Measurements from ENCODE around the gene SEMA3F. TPM values are rescaled to one million over a fixed set of nuclear protein-coding genes. Genes with fewer than 3 reads are reported as not detected.
"Not testable (repeated sequence)": the region's sequence is repeated elsewhere in the genome, so short reads cannot be mapped to it uniquely, and the experiment has no call there.

SEMA3F gene
- total RNA-seq, 1 donor from 2014 or later, result 37.5 TPM

DNA sequence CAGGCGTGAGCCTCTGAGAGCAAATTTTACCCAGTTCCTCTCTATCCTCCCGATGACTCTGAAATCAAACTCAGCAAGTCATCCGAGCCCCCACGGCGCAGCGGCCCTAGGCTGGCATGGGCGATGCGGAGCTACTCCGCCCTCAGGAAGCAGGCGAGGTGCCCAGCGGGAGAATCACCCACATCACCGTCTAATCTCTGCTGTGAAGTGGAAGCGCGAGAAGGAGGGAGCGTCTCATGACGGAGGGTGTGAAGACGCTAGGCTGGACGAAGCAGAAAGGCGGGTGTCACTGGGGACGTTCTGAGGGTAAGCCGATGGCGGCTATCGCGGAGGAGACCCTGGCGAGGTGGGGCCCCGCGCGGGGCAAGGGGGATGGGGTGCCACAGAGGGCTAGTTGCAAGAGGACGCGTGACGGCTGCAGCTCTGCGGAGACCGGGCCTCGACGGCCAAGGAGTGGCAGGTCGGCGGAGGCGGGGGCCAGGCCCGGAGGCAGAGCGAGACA lies 71.8 kb downstream of the SEMA3F start:
- Mint-ChIP-seq H3K27me3 (ENCODE audit: low read depth) (peaks cover 9% of the 10 kb centered on the region), H3K27ac (ENCODE audit: unreplicated experiment) (peak overlapping the region; percentile 93), H3K9me3 (ENCODE audit: low read depth) (no peaks in the 10 kb centered on the region), H3K4me3 (ENCODE audit: unreplicated experiment) (peak overlapping the region; percentile 92), H3K4me1 (ENCODE audit: low read depth) (peaks cover 22% of the 10 kb centered on the region), H3K36me3 (ENCODE audit: low read depth) (no peaks in the 10 kb centered on the region)
- no peak for TF ChIP-seq CTCF (IDR thresholded peaks at IDR 0.05)
- DNase-seq (ENCODE audit: low spot score), result no peak

- H3K4me1 Mint-ChIP-seq (ENCODE audit: low read depth), result peaks cover 22% of the 10 kb centered on the region
Measured at GRCh38 chr3:50227390-50228183, 72.5 kb downstream of the SEMA3F start.

GRCh38 chr3:50228184-50228763 lies 73.2 kb downstream of the SEMA3F start:
- not testable (repeated sequence) for H3K9me3 Mint-ChIP-seq (ENCODE audit: low read depth); H3K36me3 Mint-ChIP-seq (ENCODE audit: low read depth)
- peaks cover 22% of the 10 kb centered on the region for H3K4me1 Mint-ChIP-seq (ENCODE audit: low read depth)

More at GRCh38 chr3:50227390-50228183, 72.5 kb downstream of the SEMA3F start:
- Mint-ChIP-seq H3K27me3 (ENCODE audit: low read depth) (peaks cover 9% of the 10 kb centered on the region), H3K36me3 (ENCODE audit: low read depth) (no peaks in the 10 kb centered on the region), H3K27ac (ENCODE audit: unreplicated experiment) (peak overlapping the region; percentile 93), H3K4me3 (ENCODE audit: unreplicated experiment) (peak overlapping the region; percentile 92), H3K9me3 (ENCODE audit: low read depth) (no peaks in the 10 kb centered on the region)
- no peak for DNase-seq (ENCODE audit: low spot score)
- TF ChIP-seq CTCF (IDR thresholded peaks at IDR 0.05), result peak; percentile 95

DNA sequence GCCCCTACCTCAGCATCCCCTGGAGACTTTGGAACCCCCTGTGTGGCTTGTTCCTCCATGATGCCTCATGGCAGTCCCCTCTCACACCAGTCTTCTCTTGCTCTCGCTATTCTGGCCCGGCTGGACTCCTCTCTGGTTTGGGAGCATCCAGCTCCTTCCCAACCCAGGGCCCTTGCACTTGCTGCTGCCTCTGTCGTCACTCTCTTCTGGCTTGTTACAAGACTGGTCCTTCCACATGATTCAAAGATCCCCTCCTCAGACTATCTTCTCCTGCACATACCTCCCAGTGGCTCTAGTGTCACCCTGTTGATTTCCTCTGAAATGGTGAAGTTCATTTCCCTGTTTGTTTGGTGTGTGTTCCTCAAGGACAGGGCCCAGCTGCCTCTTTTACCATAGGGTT lies 74.4 kb downstream of the SEMA3F start:
- Mint-ChIP-seq H3K27ac (ENCODE audit: unreplicated experiment) (no peak overlapping the region), H3K27me3 (ENCODE audit: low read depth) (peaks cover 4% of the 10 kb centered on the region), H3K9me3 (ENCODE audit: low read depth) (no peaks in the 10 kb centered on the region), H3K4me3 (ENCODE audit: unreplicated experiment) (no peak overlapping the region), H3K4me1 (ENCODE audit: low read depth) (peaks cover 22% of the 10 kb centered on the region), H3K36me3 (ENCODE audit: low read depth) (no peaks in the 10 kb centered on the region)
- TF ChIP-seq CTCF (IDR thresholded peaks at IDR 0.05), result no peak
- DNase-seq (ENCODE audit: low spot score), result no peak

More at GRCh38 chr3:50228184-50228763, 73.2 kb downstream of the SEMA3F start:
- H3K27me3 Mint-ChIP-seq (ENCODE audit: low read depth); DNase-seq (ENCODE audit: low spot score); H3K27ac Mint-ChIP-seq (ENCODE audit: unreplicated experiment): not testable (repeated sequence)
- H3K4me3 Mint-ChIP-seq (ENCODE audit: unreplicated experiment), result peak overlapping the region; percentile 92

DNA sequence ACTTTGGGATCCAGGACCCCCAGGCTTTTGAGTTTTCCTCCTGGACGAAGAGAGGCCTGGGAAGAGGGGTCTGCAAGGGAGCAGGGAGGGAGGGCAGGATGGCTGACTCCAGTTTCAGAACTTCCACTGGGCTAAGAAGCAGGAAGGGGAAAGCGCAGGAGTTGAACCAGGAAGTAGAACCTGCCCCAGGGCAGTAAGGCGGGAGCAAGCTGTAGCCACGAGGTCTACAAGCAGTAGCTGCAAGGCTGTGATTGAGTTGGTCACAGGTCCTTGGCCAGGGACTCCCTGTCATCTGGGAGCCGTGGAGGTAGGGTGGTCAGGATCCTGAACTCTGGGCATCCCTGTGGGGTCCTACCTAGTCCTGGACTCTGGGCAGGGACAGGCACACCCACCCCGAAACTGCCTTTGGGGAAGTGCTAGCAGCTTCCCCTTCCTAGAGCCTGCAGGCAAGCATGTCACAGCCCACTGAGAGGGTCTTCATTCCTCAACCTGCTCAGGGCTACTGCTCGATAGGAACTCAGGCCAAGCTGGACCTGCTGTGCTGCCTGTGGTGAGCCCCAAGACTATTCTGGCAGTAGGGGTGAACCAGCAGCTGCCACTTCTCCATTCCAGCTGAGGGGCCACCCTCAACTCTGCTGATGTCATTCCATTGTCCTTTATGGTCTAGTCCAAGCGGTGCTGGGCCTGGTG lies 75.1 kb downstream of the SEMA3F start:
- no peak overlapping the region for H3K4me3 Mint-ChIP-seq (ENCODE audit: unreplicated experiment)
- no peak for TF ChIP-seq CTCF (IDR thresholded peaks at IDR 0.05)
- no peaks in the 10 kb centered on the region for H3K9me3 Mint-ChIP-seq (ENCODE audit: low read depth)
- no peak for DNase-seq (ENCODE audit: low spot score)
- H3K36me3 Mint-ChIP-seq (ENCODE audit: low read depth), result no peaks in the 10 kb centered on the region
- no peaks in the 10 kb centered on the region for H3K27me3 Mint-ChIP-seq (ENCODE audit: low read depth)
- peaks cover 22% of the 10 kb centered on the region for H3K4me1 Mint-ChIP-seq (ENCODE audit: low read depth)
- H3K27ac Mint-ChIP-seq (ENCODE audit: unreplicated experiment), result no peak overlapping the region

Measured in chondrocyte (in vitro differentiated cells).